Pancreas (tissue), 10 donors: ENCODE data around the gene LMO3. TPM values are rescaled to one million over a fixed set of nuclear protein-coding genes. Genes with fewer than 3 reads are reported as not detected.
A peak's percentile ranks its signal among the peaks of the same experiment; 100 is the strongest.

ENCODE experiments used
- ATAC-seq, 4 donors: fragments of 200-7000 bp; cut with Tn5 transposase; one replicate each; pipeline versions ENCODE4 v1.8.0 to v1.9.1; 2020; ENCODE audit warnings: mild to moderate bottlenecking in 4 of 4, moderate library complexity in 4 of 4
- DNase-seq, 6 donors: peaks; one replicate each; pipeline ENCODE4 v3.0.0-alpha.2; 2020
- FAIRE-seq: peaks from 2 replicates; lab custom pipeline; 2012; peaks lifted over from hg19 to GRCh38; lab: Jason Lieb, UNC
- H3K27ac ChIP-seq, 4 donors: fragments of 200-600 bp; sonication (generic); 1 replicate in 3 of 4; 2 replicates in 1 of 4; pipeline versions ENCODE4 v1.5.0 to v1.8.0; 2020
- H3K27me3 ChIP-seq, 4 donors: fragments of 200-600 bp; one replicate each; pipeline ENCODE4 v1.8.0; 2021
- H3K36me3 ChIP-seq, 3 donors: fragments of 200-600 bp; sonication (generic) in 1 of 3; one replicate each; pipeline versions ENCODE4 v1.5.0 to v1.8.0; 2020 to 2021
- H3K4me1 ChIP-seq, 3 donors: fragments of 200-600 bp; one replicate each; pipeline ENCODE4 v1.8.0; 2021
- H3K4me3 ChIP-seq, 4 donors: fragments of 200-600 bp; sonication (generic) in 2 of 4; one replicate each; pipeline versions ENCODE4 v1.5.0 to v1.8.0; 2020 to 2021
- H3K9me3 ChIP-seq, 4 donors: fragments of 200-600 bp; one replicate each; pipeline ENCODE4 v1.8.0; 2021
- WGBS, 2 donors: extraction: QIAGEN DNeasy Blood & Tissue Kit; methylation state at CpG; one replicate each; pipeline ENCODE4 v1.1.7; 2013; 5-methylcytosine and 5-hydroxymethylcytosine counted together
- intact Hi-C, 3 donors: fragments of 100-400 bp; cut with DNase I; formaldehyde crosslinking; loops; one replicate each; pipeline versions ENCODE4 v1.11.1 to v1.14.2; 2022
- polyA plus RNA-seq, 2 donors: library from polyadenylated mRNA; stranded (reverse); fragments of 200-250 nt; gene quantifications; one replicate each; pipeline ENCODE4 v1.2.3, GENCODE V29; 2013
- total RNA-seq, 6 donors: library from RNA; stranded (reverse); fragmentation: NEBNext Ultra II Directional in 4 of 6; extraction: Animal tissue kit (Norgen Biotek cat#: 25700) in 4 of 6; gene quantifications; one replicate each; pipeline versions ENCODE4 v1.2.1 to v1.2.4, GENCODE V29; 2021 to 2023
- TF ChIP-seq, protein P1 (sequence below), 4 donors: fragments of 200-600 bp; sonication (generic) in 3 of 4; IDR thresholded peaks; one replicate each; pipeline versions ENCODE4 v1.5.0 to v1.8.0; 2021; ENCODE audit warnings: antibody characterized with exemption in 4 of 4
- donor health status: healthy with polysubstance abuse.
- donor health status: DM: no; HTN: no; CAD: no; lungs with moderate emphysema.
- donor health status: DM: no; HTN: no; CAD: no.
- donor health status: control.
- donor health status: control.
- donor health status: Bipolar disorder and iron deficiency.
- donor health status: DM: yes; HTN: yes; CAD: no.
- donor health status: DM: no; HTN: no; CAD: no.
- donor health status: DM: no; HTN: no; CAD: no.
- donor health status: DM: yes; HTN: yes; CAD: no.

LMO3 gene
- total RNA-seq (10 to 100 TPM; 11.8 to 36.3 (median 22.0) TPM), polyA plus RNA-seq (10 to 100 TPM in 1 of 2 donors, 1 to 10 TPM in 1; 5.0 to 10.8 TPM)

DNA sequence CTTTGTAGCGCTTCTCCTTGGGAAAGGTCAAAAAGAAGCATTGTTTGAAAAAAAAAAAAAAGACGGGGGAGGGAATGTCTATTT, at the start of gene LMO3:
Gene LMO3 (minus strand): TSS at position 46 of the 84 bp plus-strand sequence. CDS start 5,302 bp downstream, outside the sequence.
- intact Hi-C loops, result no loop called here
- no peaks in the 10 kb centered on the region for H3K27me3 ChIP-seq
- ATAC-seq (no peak), DNase-seq (no peak), FAIRE-seq (no peak)
- no peaks in the 10 kb centered on the region for H3K4me1 ChIP-seq
- H3K4me3 ChIP-seq, result peak within 1 kb of the TSS; percentile 13 to 48 (median 36)
- H3K27ac ChIP-seq, result peak within 1 kb of the TSS; percentile 74 to 88 (median 80)
- no peaks in the 10 kb centered on the region for H3K36me3 ChIP-seq
- 0% methylated on average over 2 of the region's 2 CpGs for WGBS, 2 donors
- TF ChIP-seq, protein P1, sequence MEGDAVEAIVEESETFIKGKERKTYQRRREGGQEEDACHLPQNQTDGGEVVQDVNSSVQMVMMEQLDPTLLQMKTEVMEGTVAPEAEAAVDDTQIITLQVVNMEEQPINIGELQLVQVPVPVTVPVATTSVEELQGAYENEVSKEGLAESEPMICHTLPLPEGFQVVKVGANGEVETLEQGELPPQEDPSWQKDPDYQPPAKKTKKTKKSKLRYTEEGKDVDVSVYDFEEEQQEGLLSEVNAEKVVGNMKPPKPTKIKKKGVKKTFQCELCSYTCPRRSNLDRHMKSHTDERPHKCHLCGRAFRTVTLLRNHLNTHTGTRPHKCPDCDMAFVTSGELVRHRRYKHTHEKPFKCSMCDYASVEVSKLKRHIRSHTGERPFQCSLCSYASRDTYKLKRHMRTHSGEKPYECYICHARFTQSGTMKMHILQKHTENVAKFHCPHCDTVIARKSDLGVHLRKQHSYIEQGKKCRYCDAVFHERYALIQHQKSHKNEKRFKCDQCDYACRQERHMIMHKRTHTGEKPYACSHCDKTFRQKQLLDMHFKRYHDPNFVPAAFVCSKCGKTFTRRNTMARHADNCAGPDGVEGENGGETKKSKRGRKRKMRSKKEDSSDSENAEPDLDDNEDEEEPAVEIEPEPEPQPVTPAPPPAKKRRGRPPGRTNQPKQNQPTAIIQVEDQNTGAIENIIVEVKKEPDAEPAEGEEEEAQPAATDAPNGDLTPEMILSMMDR (IDR thresholded peaks at IDR 0.05), result no peak
- no peaks in the 10 kb centered on the region for H3K9me3 ChIP-seq

DNA sequence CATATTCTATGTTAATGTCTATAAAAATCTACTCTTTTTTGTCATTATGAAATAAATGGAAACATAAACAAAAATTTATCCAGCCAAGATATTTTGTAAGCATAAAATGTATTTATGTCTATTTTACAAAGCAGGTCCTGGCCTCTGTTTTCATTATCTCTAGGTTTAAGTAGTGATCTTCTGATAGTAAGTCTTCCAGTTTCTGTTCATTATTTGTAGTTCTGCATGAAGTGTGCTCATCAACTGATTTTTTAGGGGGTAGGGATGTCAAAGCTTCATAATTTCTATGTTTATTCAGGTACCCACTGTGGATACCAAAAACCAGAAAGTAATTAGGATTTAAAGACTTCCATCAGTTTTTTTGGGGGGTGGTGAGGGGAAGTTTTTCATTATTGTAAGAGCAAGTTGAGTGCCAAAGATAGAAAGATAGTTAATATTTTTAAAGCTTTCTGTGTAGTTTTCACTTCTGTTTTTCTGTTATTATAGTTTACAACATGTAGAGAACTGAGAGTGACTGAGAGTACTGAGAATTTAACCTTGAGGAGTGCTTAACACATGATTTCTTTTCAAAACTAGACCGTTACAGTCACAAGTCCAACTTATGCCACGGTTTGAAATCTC, 30.6 kb upstream of the LMO3 start:
- no peaks in the 10 kb centered on the region for H3K4me1 ChIP-seq
- H3K4me3 ChIP-seq, result no peak overlapping the region
- no peaks in the 10 kb centered on the region for H3K9me3 ChIP-seq
- no peak for DNase-seq
- intact Hi-C loops, result no loop called here
- no peak overlapping the region for H3K27ac ChIP-seq
- no peak for FAIRE-seq
- H3K27me3 ChIP-seq, result no peaks in the 10 kb centered on the region
- TF ChIP-seq, protein P1 (IDR thresholded peaks at IDR 0.05), result no peak
- no peaks in the 10 kb centered on the region for H3K36me3 ChIP-seq
- 85 to 90% methylated on average over 2 of the region's 2 CpGs for WGBS, 2 donors
- ATAC-seq, result no peak

DNA sequence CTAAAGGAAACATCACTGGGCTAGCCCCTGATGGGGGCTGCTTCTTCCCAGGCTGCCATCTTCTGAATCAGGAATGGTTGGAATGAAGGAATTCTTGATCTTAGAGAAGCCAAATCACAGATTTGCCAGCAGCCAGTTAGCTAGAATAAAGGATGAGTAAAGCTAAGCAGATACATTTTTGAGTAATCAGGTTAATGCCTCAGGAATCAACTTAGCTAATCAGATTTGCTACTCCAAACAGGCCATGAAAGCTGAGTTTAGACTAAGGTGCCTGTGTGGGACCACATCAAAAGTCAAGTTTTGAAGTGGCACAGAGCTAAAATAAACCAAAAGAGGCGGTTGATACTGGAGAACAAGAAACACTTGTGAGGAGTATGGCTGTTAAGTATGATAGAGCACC, 28.8 kb upstream of the LMO3 start:
- intact Hi-C loops, result no loop called here
- FAIRE-seq, result no peak
- DNase-seq, result no peak
- Histone ChIP-seq H3K4me3 (no peak overlapping the region), H3K4me1 (no peaks in the 10 kb centered on the region), H3K9me3 (no peaks in the 10 kb centered on the region), H3K36me3 (no peaks in the 10 kb centered on the region), H3K27ac (no peak overlapping the region), H3K27me3 (no peaks in the 10 kb centered on the region)
- TF ChIP-seq, protein P1 (IDR thresholded peaks at IDR 0.05), result no peak
- 84 to 90% methylated on average over 1 of the region's 1 CpG for WGBS, 2 donors
- ATAC-seq, result no peak

DNA sequence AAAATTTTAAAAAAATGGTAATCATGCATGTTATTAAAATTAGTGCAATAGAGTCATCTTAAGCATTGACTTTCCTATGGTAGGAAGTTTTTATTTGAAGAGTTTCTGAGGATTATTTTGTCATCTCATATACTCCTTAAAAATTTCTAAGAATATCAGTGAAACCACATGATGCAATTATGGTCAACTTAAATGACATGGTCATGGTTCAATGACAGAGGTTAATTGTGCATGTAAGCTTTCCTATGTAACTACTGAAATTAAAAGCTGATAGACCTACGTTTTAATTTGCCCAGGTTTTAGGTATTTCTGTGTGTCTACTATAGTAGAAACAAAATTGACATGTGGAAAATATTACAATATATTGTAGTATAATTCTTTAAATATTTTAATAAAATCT, 21.0 kb upstream of the LMO3 start:
- FAIRE-seq (no peak), ATAC-seq (no peak), DNase-seq (no peak)
- TF ChIP-seq, protein P1 (IDR thresholded peaks at IDR 0.05), result no peak
- H3K4me1 ChIP-seq, result peaks cover 0 to 8% (median 0%) of the 10 kb centered on the region in 3 donors
- H3K4me3 ChIP-seq, result no peak overlapping the region
- no peak overlapping the region for H3K27ac ChIP-seq
- H3K9me3 ChIP-seq, result no peaks in the 10 kb centered on the region
- H3K36me3 ChIP-seq, result no peaks in the 10 kb centered on the region
- 60 to 61% methylated on average over 1 of the region's 1 CpG for WGBS, 2 donors
- H3K27me3 ChIP-seq, result no peaks in the 10 kb centered on the region
- intact Hi-C loops, result no loop called here

DNA sequence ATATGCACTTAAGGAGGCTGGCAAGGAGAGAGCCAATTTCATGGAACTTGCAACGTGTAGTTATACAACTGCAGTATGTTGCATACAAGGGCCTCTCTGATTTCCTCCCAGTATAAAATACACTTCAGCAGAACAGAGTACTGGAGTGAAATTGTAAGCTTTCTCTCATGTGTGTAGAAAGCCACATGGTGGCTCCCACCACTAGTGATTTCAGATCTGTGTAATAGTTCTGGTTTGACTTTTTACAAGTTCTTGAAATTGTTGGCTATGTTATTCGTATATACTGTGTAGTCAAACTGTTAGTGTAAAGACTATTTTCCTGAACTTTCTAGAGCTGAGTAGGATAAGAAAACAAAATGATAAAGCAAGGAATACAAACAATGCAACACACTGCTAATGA, 16.4 kb upstream of the LMO3 start:
- 31 to 40% methylated on average over 2 of the region's 2 CpGs for WGBS, 2 donors
- TF ChIP-seq, protein P1 (IDR thresholded peaks at IDR 0.05), result no peak
- DNase-seq, result no peak
- Histone ChIP-seq H3K9me3 (no peaks in the 10 kb centered on the region), H3K27me3 (no peaks in the 10 kb centered on the region), H3K4me1 (peaks cover 0 to 8% (median 0%) of the 10 kb centered on the region in 3 donors), H3K27ac (no peak overlapping the region), H3K4me3 (no peak overlapping the region), H3K36me3 (no peaks in the 10 kb centered on the region)
- FAIRE-seq, result no peak
- intact Hi-C loops, result no loop called here
- peak in 3 of 4 donors; percentile 65 to 85 (median 75) for ATAC-seq
